Endothelial cell of umbilical vein (primary cell): ENCODE measurements around the gene C5. TPM values are rescaled to one million over a fixed set of nuclear protein-coding genes. Genes with fewer than 3 reads are reported as not detected.

ENCODE experiments used
- BruUV-seq: library from RNA; stranded (reverse); fragments of 400-500 nt; replicated peaks from 2 replicates; lab custom pipeline; 2021; lab: Mats Ljungman, UMichigan
- CTCF ChIA-PET: fragments of 300-600, 350-600 bp; sonication (Branson Sonifier 250); formaldehyde crosslinking; loops from one replicate; lab custom pipeline; 2021; ENCODE audit warnings: antibody characterized with exemption, inconsistent platforms; lab: Charles Lee
- POLR2A ChIA-PET: fragments of 300-600, 350-600 bp; sonication (Branson Sonifier 250); formaldehyde crosslinking; loops from one replicate; lab custom pipeline; 2021; ENCODE audit warnings: antibody characterized with exemption, inconsistent platforms; lab: Charles Lee
- DNase-seq: peaks from one replicate; pipeline ENCODE4 v3.0.0-alpha.2; 2011; ENCODE audit warnings: low read depth, low spot score
- FAIRE-seq: peaks from 2 replicates; lab custom pipeline; 2011; peaks lifted over from hg19 to GRCh38; lab: Jason Lieb, UNC
- H2AFZ ChIP-seq: 2 replicates; pipeline ENCODE4 v1.6.0; 2012; ENCODE audit warnings: low read depth, low read length, control low read depth, inconsistent platforms
- H3K27ac ChIP-seq: 2 replicates; pipeline ENCODE4 v1.5.1; 2011; ENCODE audit warnings: low read depth, mild to moderate bottlenecking, control low read depth, low read length, moderate library complexity; ENCODE audit not compliant: insufficient read depth
- H3K27me3 ChIP-seq, 2 experiments: 2 replicates each; pipeline versions ENCODE4 v1.6.0 to v1.6.1; 2011; ENCODE audit warnings: low read length in 2 of 2, mixed read lengths in 1 of 2; ENCODE audit not compliant: control insufficient read depth in 2 of 2, insufficient read depth in 2 of 2
- H3K36me3 ChIP-seq, 2 experiments: 2 replicates in 1 of 2; 3 replicates in 1 of 2; pipeline ENCODE4 v1.5.1; 2011; ENCODE audit warnings: low read length in 2 of 2, mild to moderate bottlenecking in 1 of 2, moderate library complexity in 1 of 2; ENCODE audit not compliant: control insufficient read depth in 2 of 2, insufficient read depth in 2 of 2; ENCODE audit errors: extremely low read depth in 1 of 2
- H3K4me1 ChIP-seq: 3 replicates; pipeline ENCODE4 v1.5.1; 2011; ENCODE audit warnings: mild to moderate bottlenecking, low read length; ENCODE audit not compliant: control insufficient read depth, insufficient read depth; ENCODE audit errors: extremely low read depth
- H3K4me2 ChIP-seq: 2 replicates; pipeline ENCODE4 v1.6.1; 2011; ENCODE audit warnings: low read length, control low read depth, mixed read lengths; ENCODE audit not compliant: insufficient read depth
- H3K4me3 ChIP-seq, 3 experiments: fragments of 200-600 bp in 1 of 3; sonication (generic), shearing (Covaris generic) in 1 of 3; replicated peaks in 1 of 3; 2 replicates each; pipeline ENCODE4 v1.5.1; 2011 to 2016; ENCODE audit warnings: control low read depth in 3 of 3, low read length in 3 of 3, mild to moderate bottlenecking in 2 of 3, inconsistent platforms in 1 of 3, low read depth in 1 of 3, moderate library complexity in 1 of 3; ENCODE audit not compliant: insufficient read depth in 1 of 3
- H3K79me2 ChIP-seq: 2 replicates; pipeline ENCODE4 v1.6.0; 2012; ENCODE audit warnings: low read length, inconsistent platforms; ENCODE audit not compliant: control insufficient read depth, insufficient read depth
- H3K9ac ChIP-seq: replicated peaks from 2 replicates; pipeline ENCODE3; 2011; ENCODE audit warnings: low read length, control low read depth; ENCODE audit not compliant: insufficient read depth; ENCODE audit errors: extremely low read depth
- H3K9me1 ChIP-seq: replicated peaks from 3 replicates; pipeline ENCODE4 v1.6.0; 2011; ENCODE audit warnings: mild to moderate bottlenecking, low read length; ENCODE audit not compliant: control insufficient read depth, insufficient read depth; ENCODE audit errors: extremely low read depth
- H3K9me3 ChIP-seq: replicated peaks from 2 replicates; pipeline ENCODE4 v1.5.1; 2012; ENCODE audit warnings: low read length, inconsistent platforms; ENCODE audit not compliant: control insufficient read depth, insufficient read depth
- H4K20me1 ChIP-seq: replicated peaks from 2 replicates; pipeline ENCODE3; 2011; ENCODE audit warnings: mild to moderate bottlenecking, low read length; ENCODE audit not compliant: control insufficient read depth, insufficient read depth; ENCODE audit errors: extremely low read depth
- EZH2 ChIP-seq: IDR thresholded peaks from 2 replicates; pipeline ENCODE4 v1.6.1; 2012; ENCODE audit warnings: borderline replicate concordance, low read depth, mild to moderate bottlenecking, moderate library complexity, low read length, inconsistent platforms; ENCODE audit not compliant: severe bottlenecking
- FOS ChIP-seq: IDR thresholded peaks from 2 replicates; pipeline ENCODE4 v1.6.1; 2011; ENCODE audit warnings: mild to moderate bottlenecking, low read length, moderate library complexity, borderline replicate concordance; ENCODE audit not compliant: insufficient read depth
- GATA2 ChIP-seq: IDR thresholded peaks from 2 replicates; pipeline ENCODE4 v1.7.0; 2011; ENCODE audit warnings: low read depth, mild to moderate bottlenecking, moderate library complexity, mixed read lengths, low read length; ENCODE audit not compliant: insufficient read length, insufficient read depth
- JUN ChIP-seq: IDR thresholded peaks from 2 replicates; pipeline ENCODE4 v1.6.1; 2011; ENCODE audit warnings: borderline replicate concordance, low read depth; ENCODE audit not compliant: insufficient read length, insufficient read depth
- MYC ChIP-seq: IDR thresholded peaks from one replicate; pipeline ENCODE4 v1.6.1; 2011; ENCODE audit warnings: mild to moderate bottlenecking, low read depth, low read length
- POLR2A ChIP-seq: IDR thresholded peaks from 2 replicates; pipeline ENCODE4 v1.6.1; 2012; ENCODE audit warnings: low read depth, mild to moderate bottlenecking, control low read depth, low read length
- POLR2AphosphoS5 ChIP-seq: IDR thresholded peaks from 2 replicates; pipeline ENCODE4 v1.6.1; 2012; ENCODE audit warnings: low read depth, mild to moderate bottlenecking, control low read depth, low read length, moderate library complexity; ENCODE audit not compliant: insufficient read depth
- dilution Hi-C: fragments of 300-500 bp; cut with MboI; formaldehyde crosslinking; loops from one replicate; pipeline ENCODE4 v1.15.0; 2019; ENCODE audit warnings: low sequenced_read_pairs; ENCODE audit not compliant: extremely low pct_ligation_motif_present
- intact Hi-C: fragments of 100-400 bp; cut with micrococcal nuclease; formaldehyde crosslinking; loops from one replicate; pipeline ENCODE4 v1.10.0; 2022
- polyA plus RNA-seq, 4 experiments: library from polyadenylated mRNA; depleted of rRNA in 3 of 4; stranded (reverse) in 3 of 4; unstranded in 1 of 4; fragments of >200 nt; gene quantifications; 2 replicates each; pipeline versions ENCODE4 v1.2.1 to v1.2.3, GENCODE V29; 2011 to 2012; ENCODE audit warnings: missing spikeins in 1 of 4
- total RNA-seq: library from RNA; stranded (reverse); gene quantifications from 2 replicates; pipeline ENCODE4 v1.2.3, GENCODE V29; 2021
- TF ChIP-seq, protein P1 (sequence below), 2 donors: IDR thresholded peaks; 1 replicate in 1 of 2; 2 replicates in 1 of 2; pipeline ENCODE4 v1.5.1; 2011; ENCODE audit warnings: low read length in 2 of 2, mild to moderate bottlenecking in 2 of 2, moderate library complexity in 2 of 2, control low read depth in 1 of 2, inconsistent platforms in 1 of 2, low read depth in 1 of 2; ENCODE audit not compliant: insufficient read depth in 1 of 2; ENCODE audit errors: extremely low read depth in 1 of 2
- TF ChIP-seq, protein P2 (sequence below): IDR thresholded peaks from 2 replicates; pipeline ENCODE4 v1.6.1; 2011; ENCODE audit not compliant: insufficient read depth, insufficient read length

C5 gene
- total and polyA plus RNA-seq, 2 donors (not counting 3 experiments of a cell fraction or from before 2014, with no cell fraction given) = 0.79 to 1.6 TPM

DNA sequence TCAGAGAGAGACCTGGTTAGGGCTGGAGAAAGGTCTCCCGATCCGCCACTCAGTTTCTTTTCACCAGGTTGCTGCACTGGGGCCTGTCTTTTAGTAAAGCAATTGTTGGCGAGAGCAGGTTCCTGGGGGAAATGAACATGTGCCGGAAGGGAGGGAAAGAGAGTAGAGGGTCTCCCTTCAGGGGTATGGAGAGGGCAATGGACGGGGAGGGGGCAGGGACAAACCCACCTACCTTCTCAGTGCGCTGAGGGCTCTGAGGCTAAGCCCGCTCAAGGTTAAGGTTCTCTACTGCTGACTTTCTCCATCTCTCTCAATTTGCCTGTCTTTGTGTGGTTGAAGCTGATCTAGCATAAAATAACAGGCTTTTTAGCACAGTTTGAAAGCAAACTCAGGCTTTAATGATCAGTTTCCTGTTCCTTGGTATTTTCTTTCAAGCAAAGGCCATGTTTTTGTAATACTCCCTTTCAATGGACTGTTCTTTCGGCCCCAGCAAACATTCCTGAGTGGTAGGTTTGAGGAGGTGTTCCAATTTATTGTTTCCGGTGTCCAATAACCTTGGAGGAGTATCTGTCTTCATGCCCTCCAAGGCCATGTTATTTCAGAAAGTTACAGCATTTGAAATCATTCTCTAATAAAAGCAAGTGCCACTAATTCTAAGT lies 98.0 kb downstream of the C5 start:
- TF ChIP-seq JUN (no peak), FOS (no peak), POLR2AphosphoS5 (no peak), GATA2 (no peak), MYC (no peak), POLR2A (no peak), EZH2 (no peak)
- TF ChIP-seq, protein P1, sequence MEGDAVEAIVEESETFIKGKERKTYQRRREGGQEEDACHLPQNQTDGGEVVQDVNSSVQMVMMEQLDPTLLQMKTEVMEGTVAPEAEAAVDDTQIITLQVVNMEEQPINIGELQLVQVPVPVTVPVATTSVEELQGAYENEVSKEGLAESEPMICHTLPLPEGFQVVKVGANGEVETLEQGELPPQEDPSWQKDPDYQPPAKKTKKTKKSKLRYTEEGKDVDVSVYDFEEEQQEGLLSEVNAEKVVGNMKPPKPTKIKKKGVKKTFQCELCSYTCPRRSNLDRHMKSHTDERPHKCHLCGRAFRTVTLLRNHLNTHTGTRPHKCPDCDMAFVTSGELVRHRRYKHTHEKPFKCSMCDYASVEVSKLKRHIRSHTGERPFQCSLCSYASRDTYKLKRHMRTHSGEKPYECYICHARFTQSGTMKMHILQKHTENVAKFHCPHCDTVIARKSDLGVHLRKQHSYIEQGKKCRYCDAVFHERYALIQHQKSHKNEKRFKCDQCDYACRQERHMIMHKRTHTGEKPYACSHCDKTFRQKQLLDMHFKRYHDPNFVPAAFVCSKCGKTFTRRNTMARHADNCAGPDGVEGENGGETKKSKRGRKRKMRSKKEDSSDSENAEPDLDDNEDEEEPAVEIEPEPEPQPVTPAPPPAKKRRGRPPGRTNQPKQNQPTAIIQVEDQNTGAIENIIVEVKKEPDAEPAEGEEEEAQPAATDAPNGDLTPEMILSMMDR (IDR thresholded peaks at IDR 0.05; ENCODE audit: extremely low read depth in 1 of 2, insufficient read depth in 1 of 2, low read depth in 1 of 2, low read length in 2 of 2) = no peak
- TF ChIP-seq, protein P2, sequence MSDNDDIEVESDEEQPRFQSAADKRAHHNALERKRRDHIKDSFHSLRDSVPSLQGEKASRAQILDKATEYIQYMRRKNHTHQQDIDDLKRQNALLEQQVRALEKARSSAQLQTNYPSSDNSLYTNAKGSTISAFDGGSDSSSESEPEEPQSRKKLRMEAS = no peak
- no peaks in the 10 kb centered on the region for H3K9me1 ChIP-seq
- H3K4me3 ChIP-seq = no peak overlapping the region
- intact Hi-C loops = no loop called here
- no TSS peak for BruUV-seq
- no peaks in the 10 kb centered on the region for H4K20me1 ChIP-seq
- H3K4me1 ChIP-seq = peaks cover 27% of the 10 kb centered on the region
- dilution Hi-C loops = no loop called here
- H3K9ac ChIP-seq = no peak overlapping the region
- no peaks in the 10 kb centered on the region for H3K36me3 ChIP-seq
- no peaks in the 10 kb centered on the region for H3K79me2 ChIP-seq
- FAIRE-seq (peak; percentile 67), DNase-seq (peak; percentile 56)
- no peaks in the 10 kb centered on the region for H3K27me3 ChIP-seq
- CTCF ChIA-PET = interaction anchor here (0.8 to 2.7 kb wide), 6 partner anchors 12 to 332 kb away, joined by 3 to 8 read pairs (median 4); no protein-coding TSS in a partner anchor
- H2AFZ ChIP-seq = peak overlapping the region; percentile 78
- H3K9me3 ChIP-seq = no peaks in the 10 kb centered on the region
- peak overlapping the region; percentile 63 for H3K4me2 ChIP-seq
- POLR2A ChIA-PET = no interaction called here
- H3K27ac ChIP-seq = peak overlapping the region; percentile 50
